C4-2B (cell line): ENCODE measurements around the gene MED29.

Experiments
- CTCF ChIP-seq: fragments of 450-650 bp; conservative IDR thresholded peaks from 2 replicates; pipeline ENCODE4 v1.5.1; 2017; ENCODE audit warnings: mild to moderate bottlenecking
- ZFX ChIP-seq: fragments of 450-650 bp; IDR thresholded peaks from 2 replicates; pipeline ENCODE4 v1.6.1; 2017

- TF ChIP-seq CTCF (no peak), ZFX (no peak)
These were observed 20.1 kb downstream of the MED29 start for GRCh38 chr19:39411081-39411831.
